Endothelial cell of umbilical vein (primary cell): ENCODE measurements around the gene TRAPPC3. TPM values are rescaled to one million over a fixed set of nuclear protein-coding genes. Genes with fewer than 3 reads are reported as not detected.

Experiments
- BruUV-seq: library from RNA; stranded (reverse); fragments of 400-500 nt; replicated peaks from 2 replicates; lab custom pipeline; 2021; lab: Mats Ljungman, UMichigan
- CTCF ChIA-PET: fragments of 300-600, 350-600 bp; sonication (Branson Sonifier 250); formaldehyde crosslinking; loops from one replicate; lab custom pipeline; 2021; ENCODE audit warnings: antibody characterized with exemption, inconsistent platforms; lab: Charles Lee
- POLR2A ChIA-PET: fragments of 300-600, 350-600 bp; sonication (Branson Sonifier 250); formaldehyde crosslinking; loops from one replicate; lab custom pipeline; 2021; ENCODE audit warnings: antibody characterized with exemption, inconsistent platforms; lab: Charles Lee
- DNase-seq: peaks from one replicate; pipeline ENCODE4 v3.0.0-alpha.2; 2011; ENCODE audit warnings: low read depth, low spot score
- FAIRE-seq: peaks from 2 replicates; lab custom pipeline; 2011; peaks lifted over from hg19 to GRCh38; lab: Jason Lieb, UNC
- H2AFZ ChIP-seq: 2 replicates; pipeline ENCODE4 v1.6.0; 2012; ENCODE audit warnings: low read depth, low read length, control low read depth, inconsistent platforms
- H3K27ac ChIP-seq: 2 replicates; pipeline ENCODE4 v1.5.1; 2011; ENCODE audit warnings: low read depth, mild to moderate bottlenecking, control low read depth, low read length, moderate library complexity; ENCODE audit not compliant: insufficient read depth
- H3K27me3 ChIP-seq, 2 experiments: 2 replicates each; pipeline versions ENCODE4 v1.6.0 to v1.6.1; 2011; ENCODE audit warnings: low read length in 2 of 2, mixed read lengths in 1 of 2; ENCODE audit not compliant: control insufficient read depth in 2 of 2, insufficient read depth in 2 of 2
- H3K36me3 ChIP-seq, 2 experiments: 2 replicates in 1 of 2; 3 replicates in 1 of 2; pipeline ENCODE4 v1.5.1; 2011; ENCODE audit warnings: low read length in 2 of 2, mild to moderate bottlenecking in 1 of 2, moderate library complexity in 1 of 2; ENCODE audit not compliant: control insufficient read depth in 2 of 2, insufficient read depth in 2 of 2; ENCODE audit errors: extremely low read depth in 1 of 2
- H3K4me1 ChIP-seq: 3 replicates; pipeline ENCODE4 v1.5.1; 2011; ENCODE audit warnings: mild to moderate bottlenecking, low read length; ENCODE audit not compliant: control insufficient read depth, insufficient read depth; ENCODE audit errors: extremely low read depth
- H3K4me2 ChIP-seq: 2 replicates; pipeline ENCODE4 v1.6.1; 2011; ENCODE audit warnings: low read length, control low read depth, mixed read lengths; ENCODE audit not compliant: insufficient read depth
- H3K4me3 ChIP-seq, 3 experiments: fragments of 200-600 bp in 1 of 3; sonication (generic), shearing (Covaris generic) in 1 of 3; replicated peaks in 1 of 3; 2 replicates each; pipeline ENCODE4 v1.5.1; 2011 to 2016; ENCODE audit warnings: control low read depth in 3 of 3, low read length in 3 of 3, mild to moderate bottlenecking in 2 of 3, inconsistent platforms in 1 of 3, low read depth in 1 of 3, moderate library complexity in 1 of 3; ENCODE audit not compliant: insufficient read depth in 1 of 3
- H3K79me2 ChIP-seq: 2 replicates; pipeline ENCODE4 v1.6.0; 2012; ENCODE audit warnings: low read length, inconsistent platforms; ENCODE audit not compliant: control insufficient read depth, insufficient read depth
- H3K9ac ChIP-seq: replicated peaks from 2 replicates; pipeline ENCODE3; 2011; ENCODE audit warnings: low read length, control low read depth; ENCODE audit not compliant: insufficient read depth; ENCODE audit errors: extremely low read depth
- H3K9me1 ChIP-seq: replicated peaks from 3 replicates; pipeline ENCODE4 v1.6.0; 2011; ENCODE audit warnings: mild to moderate bottlenecking, low read length; ENCODE audit not compliant: control insufficient read depth, insufficient read depth; ENCODE audit errors: extremely low read depth
- H3K9me3 ChIP-seq: replicated peaks from 2 replicates; pipeline ENCODE4 v1.5.1; 2012; ENCODE audit warnings: low read length, inconsistent platforms; ENCODE audit not compliant: control insufficient read depth, insufficient read depth
- H4K20me1 ChIP-seq: replicated peaks from 2 replicates; pipeline ENCODE3; 2011; ENCODE audit warnings: mild to moderate bottlenecking, low read length; ENCODE audit not compliant: control insufficient read depth, insufficient read depth; ENCODE audit errors: extremely low read depth
- CTCF ChIP-seq, 2 donors: IDR thresholded peaks; 1 replicate in 1 of 2; 2 replicates in 1 of 2; pipeline ENCODE4 v1.5.1; 2011; ENCODE audit warnings: low read length in 2 of 2, mild to moderate bottlenecking in 2 of 2, moderate library complexity in 2 of 2, control low read depth in 1 of 2, inconsistent platforms in 1 of 2, low read depth in 1 of 2; ENCODE audit not compliant: insufficient read depth in 1 of 2; ENCODE audit errors: extremely low read depth in 1 of 2
- EZH2 ChIP-seq: IDR thresholded peaks from 2 replicates; pipeline ENCODE4 v1.6.1; 2012; ENCODE audit warnings: borderline replicate concordance, low read depth, mild to moderate bottlenecking, moderate library complexity, low read length, inconsistent platforms; ENCODE audit not compliant: severe bottlenecking
- FOS ChIP-seq: IDR thresholded peaks from 2 replicates; pipeline ENCODE4 v1.6.1; 2011; ENCODE audit warnings: mild to moderate bottlenecking, low read length, moderate library complexity, borderline replicate concordance; ENCODE audit not compliant: insufficient read depth
- GATA2 ChIP-seq: IDR thresholded peaks from 2 replicates; pipeline ENCODE4 v1.7.0; 2011; ENCODE audit warnings: low read depth, mild to moderate bottlenecking, moderate library complexity, mixed read lengths, low read length; ENCODE audit not compliant: insufficient read length, insufficient read depth
- JUN ChIP-seq: IDR thresholded peaks from 2 replicates; pipeline ENCODE4 v1.6.1; 2011; ENCODE audit warnings: borderline replicate concordance, low read depth; ENCODE audit not compliant: insufficient read length, insufficient read depth
- MAX ChIP-seq: IDR thresholded peaks from 2 replicates; pipeline ENCODE4 v1.6.1; 2011; ENCODE audit not compliant: insufficient read depth, insufficient read length
- MYC ChIP-seq: IDR thresholded peaks from one replicate; pipeline ENCODE4 v1.6.1; 2011; ENCODE audit warnings: mild to moderate bottlenecking, low read depth, low read length
- POLR2A ChIP-seq: IDR thresholded peaks from 2 replicates; pipeline ENCODE4 v1.6.1; 2012; ENCODE audit warnings: low read depth, mild to moderate bottlenecking, control low read depth, low read length
- POLR2AphosphoS5 ChIP-seq: IDR thresholded peaks from 2 replicates; pipeline ENCODE4 v1.6.1; 2012; ENCODE audit warnings: low read depth, mild to moderate bottlenecking, control low read depth, low read length, moderate library complexity; ENCODE audit not compliant: insufficient read depth
- dilution Hi-C: fragments of 300-500 bp; cut with MboI; formaldehyde crosslinking; loops from one replicate; pipeline ENCODE4 v1.15.0; 2019; ENCODE audit warnings: low sequenced_read_pairs; ENCODE audit not compliant: extremely low pct_ligation_motif_present
- intact Hi-C: fragments of 100-400 bp; cut with micrococcal nuclease; formaldehyde crosslinking; loops from one replicate; pipeline ENCODE4 v1.10.0; 2022
- polyA plus RNA-seq, 4 experiments: library from polyadenylated mRNA; depleted of rRNA in 3 of 4; stranded (reverse) in 3 of 4; unstranded in 1 of 4; fragments of >200 nt; gene quantifications; 2 replicates each; pipeline versions ENCODE4 v1.2.1 to v1.2.3, GENCODE V29; 2011 to 2012; ENCODE audit warnings: missing spikeins in 1 of 4
- total RNA-seq: library from RNA; stranded (reverse); gene quantifications from 2 replicates; pipeline ENCODE4 v1.2.3, GENCODE V29; 2021

TRAPPC3 gene
- total and polyA plus RNA-seq, 2 donors (not counting 3 experiments of a cell fraction or from before 2014, with no cell fraction given): 93.4 to 125 TPM

GRCh38 chr1:36115200-36115669 is 34.1 kb downstream of the TRAPPC3 start:
- Histone ChIP-seq H3K9me1 (no peaks in the 10 kb centered on the region), H3K79me2 (no peaks in the 10 kb centered on the region), H3K4me1 (no peaks in the 10 kb centered on the region), H2AFZ (no peak overlapping the region), H3K27me3 (no peaks in the 10 kb centered on the region), H3K36me3 (no peaks in the 10 kb centered on the region), H3K4me2 (no peak overlapping the region), H3K9me3 (no peaks in the 10 kb centered on the region), H3K4me3 (no peak overlapping the region), H4K20me1 (no peaks in the 10 kb centered on the region), H3K27ac (no peak overlapping the region), H3K9ac (no peak overlapping the region)
- no peak for TF ChIP-seq POLR2A
- no peak for TF ChIP-seq GATA2
- TF ChIP-seq JUN: no peak
- no peak for TF ChIP-seq FOS
- TF ChIP-seq MYC: no peak
- no peak for TF ChIP-seq CTCF (IDR thresholded peaks at IDR 0.05; ENCODE audit: extremely low read depth in 1 of 2, insufficient read depth in 1 of 2, low read depth in 1 of 2, low read length in 2 of 2)
- no peak for TF ChIP-seq EZH2
- no peak for TF ChIP-seq MAX
- no peak for TF ChIP-seq POLR2AphosphoS5
- ChIA-PET POLR2A (interaction anchor here (0.5 kb wide), 1 partner anchor 106 kb away, joined by 4 read pairs; no protein-coding TSS in a partner anchor), CTCF (interaction anchor here (0.7 to 3.2 kb wide), 4 partner anchors 10 to 73 kb away, joined by 3 to 24 read pairs (median 7); no protein-coding TSS in a partner anchor)
- FAIRE-seq (no peak), DNase-seq (no peak)
- no TSS peak for BruUV-seq
- dilution Hi-C loops (no loop called here), intact Hi-C loops (no loop called here)
